Liver (tissue), 9 donors: ENCODE measurements around the gene NKAIN2. TPM values are rescaled to one million over a fixed set of nuclear protein-coding genes. Genes with fewer than 3 reads are reported as not detected.

ENCODE experiments used
- DNase-seq: peaks from one replicate; pipeline ENCODE4 v3.0.0-alpha.2; 2017; ENCODE audit warnings: low spot score
- H3K27ac ChIP-seq, 2 donors: one replicate each; pipeline ENCODE4 v1.7.0; 2013; ENCODE audit warnings: inconsistent platforms in 2 of 2, low read length in 2 of 2, control low read depth in 1 of 2, low read depth in 1 of 2, mild to moderate bottlenecking in 1 of 2
- H3K27me3 ChIP-seq, 4 donors: one replicate each; pipeline versions ENCODE4 v1.6.1 to v1.7.0; 2013; ENCODE audit warnings: low read length in 3 of 4, inconsistent platforms in 1 of 4, mild to moderate bottlenecking in 1 of 4, moderate library complexity in 1 of 4; ENCODE audit not compliant: control insufficient read depth in 4 of 4, insufficient read depth in 4 of 4
- H3K36me3 ChIP-seq, 4 donors: one replicate each; pipeline versions ENCODE4 v1.6.1 to v1.7.0; 2013; ENCODE audit warnings: low read length in 3 of 4, mild to moderate bottlenecking in 3 of 4, low read depth in 1 of 4, moderate library complexity in 1 of 4; ENCODE audit not compliant: control insufficient read depth in 4 of 4, insufficient read depth in 3 of 4
- H3K4me1 ChIP-seq, 4 donors: one replicate each; pipeline versions ENCODE4 v1.6.1 to v1.7.0; 2013; ENCODE audit warnings: low read length in 3 of 4, mild to moderate bottlenecking in 3 of 4, moderate library complexity in 1 of 4; ENCODE audit not compliant: control insufficient read depth in 4 of 4, insufficient read depth in 4 of 4
- H3K4me3 ChIP-seq, 3 donors: one replicate each; pipeline versions ENCODE4 v1.6.1 to v1.7.0; 2013; ENCODE audit warnings: low read length in 3 of 3, control low read depth in 1 of 3, low read depth in 1 of 3, mild to moderate bottlenecking in 1 of 3
- H3K9ac ChIP-seq, 2 donors: one replicate each; pipeline ENCODE4 v1.7.0; 2013; ENCODE audit warnings: low read length in 2 of 2, mild to moderate bottlenecking in 2 of 2, moderate library complexity in 2 of 2, control low read depth in 1 of 2, low read depth in 1 of 2
- H3K9me3 ChIP-seq, 4 donors: one replicate each; pipeline versions ENCODE4 v1.6.1 to v1.7.0; 2013; ENCODE audit warnings: low read length in 3 of 4; ENCODE audit not compliant: control insufficient read depth in 4 of 4
- EGR1 ChIP-seq, 2 donors: IDR thresholded peaks; 2 replicates each; pipeline ENCODE4 v1.6.1; 2016 to 2018; ENCODE audit warnings: antibody characterized with exemption in 2 of 2, low read depth in 2 of 2
- FOXA1 ChIP-seq: IDR thresholded peaks from 2 replicates; pipeline ENCODE4 v1.6.1; 2016; ENCODE audit warnings: antibody characterized with exemption
- FOXA2 ChIP-seq: IDR thresholded peaks from 2 replicates; pipeline ENCODE4 v1.6.1; 2016; ENCODE audit warnings: antibody characterized with exemption
- GABPA ChIP-seq, 2 donors: IDR thresholded peaks in 1 of 2; conservative IDR thresholded peaks in 1 of 2; 2 replicates each; pipeline ENCODE4 v1.6.1; 2016; ENCODE audit warnings: antibody characterized with exemption in 2 of 2, mild to moderate bottlenecking in 1 of 2, moderate library complexity in 1 of 2
- HNF4A ChIP-seq, 2 donors: conservative IDR thresholded peaks; 2 replicates each; pipeline ENCODE4 v1.6.1; 2016; ENCODE audit warnings: antibody characterized with exemption in 2 of 2, mild to moderate bottlenecking in 2 of 2
- HNF4G ChIP-seq: IDR thresholded peaks from 2 replicates; pipeline ENCODE4 v1.6.1; 2016; ENCODE audit warnings: antibody characterized with exemption
- JUND ChIP-seq, 2 donors: IDR thresholded peaks; 2 replicates each; pipeline ENCODE4 v1.6.1; 2016; ENCODE audit warnings: antibody characterized with exemption in 2 of 2
- NR2F2 ChIP-seq: IDR thresholded peaks from 2 replicates; pipeline ENCODE4 v1.6.1; 2016; ENCODE audit warnings: antibody characterized with exemption
- RAD21 ChIP-seq, 2 donors: IDR thresholded peaks; 2 replicates each; pipeline ENCODE4 v1.6.1; 2016; ENCODE audit warnings: antibody characterized with exemption in 2 of 2, mild to moderate bottlenecking in 2 of 2
- RXRA ChIP-seq, 2 donors: IDR thresholded peaks; 2 replicates each; pipeline ENCODE4 v1.6.1; 2017 to 2018; ENCODE audit warnings: antibody characterized with exemption in 2 of 2, mild to moderate bottlenecking in 1 of 2
- SP1 ChIP-seq: IDR thresholded peaks from 2 replicates; pipeline ENCODE4 v1.6.1; 2018; ENCODE audit warnings: antibody characterized with exemption, mild to moderate bottlenecking
- TAF1 ChIP-seq: conservative IDR thresholded peaks from 2 replicates; pipeline ENCODE4 v1.6.1; 2016; ENCODE audit warnings: antibody characterized with exemption, mild to moderate bottlenecking
- YY1 ChIP-seq: IDR thresholded peaks from 2 replicates; pipeline ENCODE4 v1.6.1; 2016; ENCODE audit warnings: antibody characterized with exemption, mild to moderate bottlenecking
- ZBTB33 ChIP-seq: IDR thresholded peaks from 2 replicates; pipeline ENCODE4 v1.6.1; 2016; ENCODE audit warnings: antibody characterized with exemption
- WGBS: extraction: QIAGEN DNeasy Blood & Tissue Kit; methylation state at CpG from one replicate; pipeline ENCODE4 v1.1.7; 2013; 5-methylcytosine and 5-hydroxymethylcytosine counted together
- polyA plus RNA-seq, 2 donors: library from polyadenylated mRNA; stranded (reverse) in 1 of 2; unstranded in 1 of 2; fragments of 200-250 nt in 1 of 2; fragments of >200 nt in 1 of 2; fragmentation: Nextera tagmentation in 1 of 2; extraction: Ambion mirVana in 1 of 2; gene quantifications; one replicate each; pipeline versions ENCODE4 v1.2.1 to v1.2.3, GENCODE V29; 2013 to 2015
- total RNA-seq, 2 donors: library from RNA; depleted of rRNA; stranded (reverse); fragments of >200 nt; gene quantifications; one replicate each; pipeline ENCODE4 v1.2.3, GENCODE V29; 2014
- TF ChIP-seq, protein P1 (sequence below): IDR thresholded peaks from 2 replicates; pipeline ENCODE4 v1.6.1; 2016; ENCODE audit warnings: antibody characterized with exemption
- TF ChIP-seq, protein P2 (sequence below): fragments of 150-350 bp; IDR thresholded peaks from 2 replicates; pipeline ENCODE4 v1.5.1; 2017; ENCODE audit warnings: improper control_type of control experiment, low read depth, low read length; ENCODE audit not compliant: missing input control
- TF ChIP-seq, protein P3 (sequence below): IDR thresholded peaks from 2 replicates; pipeline ENCODE4 v1.6.1; 2016; ENCODE audit warnings: antibody characterized with exemption
- TF ChIP-seq, protein P4 (sequence below): IDR thresholded peaks from 2 replicates; pipeline ENCODE4 v1.6.1; 2016; ENCODE audit warnings: antibody characterized with exemption, mild to moderate bottlenecking
- donor health status: healthy.
- donor health status: healthy.
- donor health status: healthy.
- donor health status: healthy.
- donor health status: healthy.

Gene NKAIN2
- total and polyA plus RNA-seq, 4 donors: 0.05 to 0.14 TPM; not detected in 2

DNA sequence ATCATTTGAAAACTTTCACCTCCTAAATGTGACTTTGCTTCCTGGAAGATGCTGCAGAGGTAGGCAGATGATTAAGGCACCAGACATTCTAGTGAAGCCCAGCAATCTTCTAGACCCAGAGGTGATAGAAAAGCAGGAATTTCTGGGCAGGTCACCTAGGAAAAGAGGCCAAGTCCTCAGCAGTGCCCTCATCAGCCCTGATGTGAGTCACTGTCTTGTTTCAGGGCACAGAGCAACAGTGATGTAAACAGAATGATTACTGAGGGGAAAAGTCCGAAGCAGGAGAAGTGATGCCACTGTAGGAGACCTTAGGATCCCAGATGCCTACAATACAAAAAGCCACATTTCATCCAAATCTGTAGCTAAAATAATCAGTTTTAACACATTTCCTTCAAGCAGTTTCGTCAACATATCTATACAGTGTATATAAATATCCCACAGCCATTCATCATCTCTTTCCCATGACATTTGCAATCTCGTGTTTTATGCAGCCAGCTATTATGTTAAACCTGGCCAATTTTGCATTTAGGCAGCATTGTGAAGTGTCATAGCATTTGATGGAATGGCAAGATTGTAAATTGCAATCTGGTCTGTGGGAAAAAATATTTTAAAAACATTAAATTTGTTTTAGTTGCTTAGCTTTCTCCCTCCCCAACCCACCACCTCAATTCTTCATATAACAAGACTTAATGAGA, 757.4 kb downstream of the NKAIN2 start:
- no peak for DNase-seq
- no peaks in the 10 kb centered on the region for H3K36me3 ChIP-seq
- 42% methylated on average over 3 of the region's 3 CpGs for WGBS
- H3K9ac ChIP-seq: no peak overlapping the region
- H3K27me3 ChIP-seq: no peaks in the 10 kb centered on the region
- H3K4me3 ChIP-seq: no peak overlapping the region
- no peaks in the 10 kb centered on the region for H3K4me1 ChIP-seq
- peaks cover 0 to 5% (median 0%) of the 10 kb centered on the region in 4 donors for H3K9me3 ChIP-seq
- H3K27ac ChIP-seq: no peak overlapping the region
- TF ChIP-seq ZBTB33: no peak
- TF ChIP-seq JUND (IDR thresholded peaks at IDR 0.05): no peak
- TF ChIP-seq NR2F2: no peak
- TF ChIP-seq, protein P1, sequence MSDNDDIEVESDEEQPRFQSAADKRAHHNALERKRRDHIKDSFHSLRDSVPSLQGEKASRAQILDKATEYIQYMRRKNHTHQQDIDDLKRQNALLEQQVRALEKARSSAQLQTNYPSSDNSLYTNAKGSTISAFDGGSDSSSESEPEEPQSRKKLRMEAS: no peak
- no peak for TF ChIP-seq SP1
- TF ChIP-seq FOXA1: no peak
- no peak for TF ChIP-seq YY1
- no peak for TF ChIP-seq TAF1
- TF ChIP-seq, protein P2, sequence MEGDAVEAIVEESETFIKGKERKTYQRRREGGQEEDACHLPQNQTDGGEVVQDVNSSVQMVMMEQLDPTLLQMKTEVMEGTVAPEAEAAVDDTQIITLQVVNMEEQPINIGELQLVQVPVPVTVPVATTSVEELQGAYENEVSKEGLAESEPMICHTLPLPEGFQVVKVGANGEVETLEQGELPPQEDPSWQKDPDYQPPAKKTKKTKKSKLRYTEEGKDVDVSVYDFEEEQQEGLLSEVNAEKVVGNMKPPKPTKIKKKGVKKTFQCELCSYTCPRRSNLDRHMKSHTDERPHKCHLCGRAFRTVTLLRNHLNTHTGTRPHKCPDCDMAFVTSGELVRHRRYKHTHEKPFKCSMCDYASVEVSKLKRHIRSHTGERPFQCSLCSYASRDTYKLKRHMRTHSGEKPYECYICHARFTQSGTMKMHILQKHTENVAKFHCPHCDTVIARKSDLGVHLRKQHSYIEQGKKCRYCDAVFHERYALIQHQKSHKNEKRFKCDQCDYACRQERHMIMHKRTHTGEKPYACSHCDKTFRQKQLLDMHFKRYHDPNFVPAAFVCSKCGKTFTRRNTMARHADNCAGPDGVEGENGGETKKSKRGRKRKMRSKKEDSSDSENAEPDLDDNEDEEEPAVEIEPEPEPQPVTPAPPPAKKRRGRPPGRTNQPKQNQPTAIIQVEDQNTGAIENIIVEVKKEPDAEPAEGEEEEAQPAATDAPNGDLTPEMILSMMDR: no peak
- no peak for TF ChIP-seq RAD21 (IDR thresholded peaks at IDR 0.05)
- no peak for TF ChIP-seq HNF4G
- TF ChIP-seq, protein P3, sequence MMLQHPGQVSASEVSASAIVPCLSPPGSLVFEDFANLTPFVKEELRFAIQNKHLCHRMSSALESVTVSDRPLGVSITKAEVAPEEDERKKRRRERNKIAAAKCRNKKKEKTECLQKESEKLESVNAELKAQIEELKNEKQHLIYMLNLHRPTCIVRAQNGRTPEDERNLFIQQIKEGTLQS: no peak

DNA sequence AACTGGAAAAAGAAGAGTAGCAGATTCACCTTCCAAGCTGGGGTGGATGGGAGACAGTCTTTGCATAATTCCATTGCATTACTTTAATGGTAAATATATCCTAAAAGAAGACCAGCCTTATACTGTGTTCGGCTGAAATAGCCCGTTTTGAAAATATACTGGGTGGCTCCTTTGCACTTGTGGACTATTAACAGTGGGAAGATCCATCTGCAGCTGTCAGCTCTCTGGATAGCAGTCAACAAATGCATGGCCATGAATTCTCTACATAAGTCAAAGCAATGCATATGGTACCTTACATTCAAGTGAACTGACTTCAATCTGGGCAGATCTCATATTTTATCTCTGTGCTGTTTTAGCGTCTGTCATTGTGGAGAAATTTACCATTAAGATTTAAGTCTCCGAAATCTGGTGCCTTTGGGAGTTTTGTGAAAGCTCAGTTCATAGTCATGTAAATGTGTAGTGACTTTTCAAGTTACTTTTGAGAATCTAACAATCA, 758.0 kb downstream of the NKAIN2 start:
- no peak for DNase-seq
- WGBS: 72% methylated on average over 4 of the region's 4 CpGs
- no peak for TF ChIP-seq TAF1
- no peak for TF ChIP-seq SP1
- no peak for TF ChIP-seq YY1
- no peak for TF ChIP-seq ZBTB33
- no peak for TF ChIP-seq FOXA1
- TF ChIP-seq GABPA (IDR thresholded peaks at IDR 0.05 in 1 of 2, conservative IDR thresholded peaks at IDR 0.05 in 1 of 2): no peak
- TF ChIP-seq RXRA (IDR thresholded peaks at IDR 0.05): no peak
- no peak for TF ChIP-seq NR2F2
- TF ChIP-seq JUND (IDR thresholded peaks at IDR 0.05): no peak
- TF ChIP-seq, protein P3: no peak
- TF ChIP-seq HNF4G: no peak
- no peak for TF ChIP-seq RAD21 (IDR thresholded peaks at IDR 0.05)
- TF ChIP-seq, protein P4, sequence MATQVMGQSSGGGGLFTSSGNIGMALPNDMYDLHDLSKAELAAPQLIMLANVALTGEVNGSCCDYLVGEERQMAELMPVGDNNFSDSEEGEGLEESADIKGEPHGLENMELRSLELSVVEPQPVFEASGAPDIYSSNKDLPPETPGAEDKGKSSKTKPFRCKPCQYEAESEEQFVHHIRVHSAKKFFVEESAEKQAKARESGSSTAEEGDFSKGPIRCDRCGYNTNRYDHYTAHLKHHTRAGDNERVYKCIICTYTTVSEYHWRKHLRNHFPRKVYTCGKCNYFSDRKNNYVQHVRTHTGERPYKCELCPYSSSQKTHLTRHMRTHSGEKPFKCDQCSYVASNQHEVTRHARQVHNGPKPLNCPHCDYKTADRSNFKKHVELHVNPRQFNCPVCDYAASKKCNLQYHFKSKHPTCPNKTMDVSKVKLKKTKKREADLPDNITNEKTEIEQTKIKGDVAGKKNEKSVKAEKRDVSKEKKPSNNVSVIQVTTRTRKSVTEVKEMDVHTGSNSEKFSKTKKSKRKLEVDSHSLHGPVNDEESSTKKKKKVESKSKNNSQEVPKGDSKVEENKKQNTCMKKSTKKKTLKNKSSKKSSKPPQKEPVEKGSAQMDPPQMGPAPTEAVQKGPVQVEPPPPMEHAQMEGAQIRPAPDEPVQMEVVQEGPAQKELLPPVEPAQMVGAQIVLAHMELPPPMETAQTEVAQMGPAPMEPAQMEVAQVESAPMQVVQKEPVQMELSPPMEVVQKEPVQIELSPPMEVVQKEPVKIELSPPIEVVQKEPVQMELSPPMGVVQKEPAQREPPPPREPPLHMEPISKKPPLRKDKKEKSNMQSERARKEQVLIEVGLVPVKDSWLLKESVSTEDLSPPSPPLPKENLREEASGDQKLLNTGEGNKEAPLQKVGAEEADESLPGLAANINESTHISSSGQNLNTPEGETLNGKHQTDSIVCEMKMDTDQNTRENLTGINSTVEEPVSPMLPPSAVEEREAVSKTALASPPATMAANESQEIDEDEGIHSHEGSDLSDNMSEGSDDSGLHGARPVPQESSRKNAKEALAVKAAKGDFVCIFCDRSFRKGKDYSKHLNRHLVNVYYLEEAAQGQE: no peak
- no peak for TF ChIP-seq FOXA2
- TF ChIP-seq, protein P2: no peak
- no peak for TF ChIP-seq HNF4A (conservative IDR thresholded peaks at IDR 0.05)
- TF ChIP-seq EGR1 (IDR thresholded peaks at IDR 0.05; ENCODE audit: low read depth in 2 of 2): no peak
- Histone ChIP-seq H3K9ac (no peak overlapping the region), H3K9me3 (no peaks in the 10 kb centered on the region), H3K27me3 (no peaks in the 10 kb centered on the region), H3K36me3 (no peaks in the 10 kb centered on the region), H3K4me1 (no peaks in the 10 kb centered on the region), H3K27ac (no peak overlapping the region), H3K4me3 (no peak overlapping the region)
